Immature natural killer cell (primary cell): ENCODE results near the gene MYH10. TPM values are rescaled to one million over a fixed set of nuclear protein-coding genes. Genes with fewer than 3 reads are reported as not detected.
"Not testable (repeated sequence)": the region's sequence is repeated elsewhere in the genome, so short reads cannot be mapped to it uniquely, and the experiment has no call there.

Experiments
- DNase-seq, 3 donors: peaks; one replicate each; pipeline ENCODE4 v3.0.0; 2022; ENCODE audit warnings: mixed read lengths in 1 of 3
- H3K27ac Mint-ChIP-seq, 6 donors: one replicate each; pipeline ENCODE4 v1.8.0; 2020; ENCODE audit warnings: mixed read lengths in 6 of 6, mild to moderate bottlenecking in 5 of 6, inconsistent platforms in 4 of 6, moderate library complexity in 3 of 6
- H3K27me3 Mint-ChIP-seq, 3 donors: one replicate each; pipeline ENCODE4 v1.8.0; 2020 to 2021; ENCODE audit warnings: low read depth in 3 of 3, mild to moderate bottlenecking in 3 of 3, mixed read lengths in 3 of 3, moderate library complexity in 3 of 3, inconsistent platforms in 1 of 3
- H3K36me3 Mint-ChIP-seq, 3 donors: one replicate each; pipeline ENCODE4 v1.8.0; 2020; ENCODE audit warnings: mixed read lengths in 3 of 3, inconsistent platforms in 2 of 3, mild to moderate bottlenecking in 2 of 3
- H3K4me1 Mint-ChIP-seq, 2 donors: one replicate each; pipeline ENCODE4 v1.8.0; 2020; ENCODE audit warnings: inconsistent platforms in 2 of 2, mild to moderate bottlenecking in 2 of 2, mixed read lengths in 2 of 2, moderate library complexity in 1 of 2
- H3K4me3 Mint-ChIP-seq, 5 donors: one replicate each; pipeline ENCODE4 v1.8.0; 2020; ENCODE audit warnings: mild to moderate bottlenecking in 5 of 5, mixed read lengths in 5 of 5, inconsistent platforms in 3 of 5, moderate library complexity in 3 of 5
- H3K9me3 Mint-ChIP-seq, 6 donors: one replicate each; pipeline ENCODE4 v1.8.0; 2020; ENCODE audit warnings: mild to moderate bottlenecking in 6 of 6, mixed read lengths in 6 of 6, inconsistent platforms in 4 of 6, moderate library complexity in 3 of 6
- polyA plus RNA-seq, 3 donors: library from polyadenylated mRNA; unstranded; fragments of 300-500 nt; fragmentation: Illumina TruSeq; gene quantifications; one replicate each; pipeline ENCODE4 v1.2.3, GENCODE V29; 2021

The MYH10 gene
- polyA plus RNA-seq, 3 donors from 2014 or later = 0.38 to 2.6 TPM; not detected in 1

DNA sequence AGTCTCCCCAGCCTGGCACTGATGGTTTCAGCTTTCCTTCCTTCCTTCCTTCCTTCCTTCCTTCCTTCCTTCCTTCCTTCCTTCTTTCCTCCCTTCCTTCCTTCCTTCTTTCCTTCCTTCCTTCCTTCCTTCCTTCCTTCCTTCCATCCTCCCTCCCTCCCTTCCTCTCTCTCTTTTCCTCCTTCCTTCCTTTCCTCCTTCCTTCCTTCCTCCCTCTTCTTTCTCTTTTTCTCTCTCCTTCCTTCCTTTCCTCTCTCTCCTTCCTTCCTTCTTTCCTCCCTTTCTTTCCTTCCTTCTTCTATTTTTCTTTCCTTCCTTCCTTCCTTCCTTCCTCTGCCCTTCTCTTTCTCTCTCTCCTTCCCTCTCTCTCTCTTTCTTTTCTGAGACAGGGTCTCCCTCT lies 30.2 kb upstream of the MYH10 start:
- H3K27me3 Mint-ChIP-seq = peaks cover 0 to 10% (median 7%) of the 10 kb centered on the region in 3 donors
- DNase-seq, H3K9me3 Mint-ChIP-seq, H3K27ac Mint-ChIP-seq, H3K4me3 Mint-ChIP-seq, H3K36me3 Mint-ChIP-seq: not testable (repeated sequence)
- peaks cover 6 to 10% of the 10 kb centered on the region in 2 donors for H3K4me1 Mint-ChIP-seq

DNA sequence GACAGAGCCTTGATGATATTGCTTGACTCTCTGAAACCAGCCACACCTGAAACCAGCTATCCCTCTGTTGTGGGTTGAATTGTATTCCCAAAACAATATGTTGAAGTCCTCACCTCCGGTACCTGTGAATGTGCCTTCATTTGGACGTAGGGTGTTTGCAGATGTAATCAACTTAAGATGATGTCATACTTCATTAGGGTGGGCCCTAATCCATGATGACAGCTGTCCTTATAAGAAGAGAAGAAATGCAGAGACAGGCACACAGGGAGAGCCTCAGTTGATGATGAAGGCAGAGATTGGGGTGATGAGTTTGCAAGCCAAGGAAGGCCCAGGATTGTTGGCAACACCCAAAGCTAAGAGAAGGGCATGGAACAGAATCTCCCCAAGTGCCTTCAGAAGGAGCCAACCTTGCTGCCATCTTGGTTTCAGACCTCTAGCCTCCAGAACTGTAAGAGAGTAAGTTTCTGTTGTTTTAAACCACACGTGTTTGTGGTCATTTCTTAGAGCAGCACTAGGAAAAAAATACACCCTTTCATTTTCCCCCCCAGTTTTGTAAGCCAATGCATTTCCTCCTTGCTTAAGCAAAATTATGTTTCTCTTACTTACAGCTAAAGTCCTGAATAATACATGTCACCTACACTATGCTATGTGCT lies 29.4 kb upstream of the MYH10 start:
- H3K27ac Mint-ChIP-seq = no peak overlapping the region
- H3K4me1 Mint-ChIP-seq = peaks cover 6 to 10% of the 10 kb centered on the region in 2 donors
- no peak overlapping the region for H3K4me3 Mint-ChIP-seq
- no peak for DNase-seq
- H3K27me3 Mint-ChIP-seq = peaks cover 0 to 10% (median 3%) of the 10 kb centered on the region in 3 donors
- peaks cover 0 to 5% (median 0%) of the 10 kb centered on the region in 6 donors for H3K9me3 Mint-ChIP-seq
- no peaks in the 10 kb centered on the region for H3K36me3 Mint-ChIP-seq

GRCh38 chr17:8658810-8659209 lies 28.3 kb upstream of the MYH10 start:
- H3K27ac Mint-ChIP-seq = no peak overlapping the region
- DNase-seq = no peak
- H3K4me1 Mint-ChIP-seq = peaks cover 6 to 10% of the 10 kb centered on the region in 2 donors
- peaks cover 0 to 12% (median 3%) of the 10 kb centered on the region in 3 donors for H3K27me3 Mint-ChIP-seq
- H3K36me3 Mint-ChIP-seq = no peaks in the 10 kb centered on the region
- no peak overlapping the region for H3K4me3 Mint-ChIP-seq
- H3K9me3 Mint-ChIP-seq = peaks cover 0 to 5% (median 0%) of the 10 kb centered on the region in 6 donors

DNA sequence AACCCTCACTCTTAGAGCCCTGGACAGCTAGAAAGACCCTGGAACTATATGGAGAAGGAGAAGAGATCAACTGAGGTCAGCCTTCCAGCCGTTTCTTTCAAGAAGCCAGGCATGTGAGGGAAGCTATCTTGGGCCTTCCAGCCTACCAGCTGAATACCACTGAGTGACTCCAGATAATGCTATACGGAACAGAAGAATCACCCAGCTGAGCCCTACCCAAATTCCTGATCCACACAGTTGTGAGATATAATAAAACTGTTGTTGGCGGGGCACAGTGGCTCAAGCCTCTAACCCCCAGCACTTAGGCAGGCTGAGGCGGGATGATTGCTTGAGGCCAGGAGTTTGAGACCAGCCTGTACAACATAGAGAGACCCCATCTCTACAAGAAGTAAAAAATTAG lies 26.2 kb upstream of the MYH10 start:
- H3K4me1 Mint-ChIP-seq = peaks cover 6 to 10% of the 10 kb centered on the region in 2 donors
- no peaks in the 10 kb centered on the region for H3K36me3 Mint-ChIP-seq
- no peak for DNase-seq
- H3K27ac Mint-ChIP-seq = no peak overlapping the region
- H3K27me3 Mint-ChIP-seq = peaks cover 3 to 12% (median 3%) of the 10 kb centered on the region in 3 donors
- peaks cover 0 to 5% (median 0%) of the 10 kb centered on the region in 6 donors for H3K9me3 Mint-ChIP-seq
- H3K4me3 Mint-ChIP-seq = no peak overlapping the region

DNA sequence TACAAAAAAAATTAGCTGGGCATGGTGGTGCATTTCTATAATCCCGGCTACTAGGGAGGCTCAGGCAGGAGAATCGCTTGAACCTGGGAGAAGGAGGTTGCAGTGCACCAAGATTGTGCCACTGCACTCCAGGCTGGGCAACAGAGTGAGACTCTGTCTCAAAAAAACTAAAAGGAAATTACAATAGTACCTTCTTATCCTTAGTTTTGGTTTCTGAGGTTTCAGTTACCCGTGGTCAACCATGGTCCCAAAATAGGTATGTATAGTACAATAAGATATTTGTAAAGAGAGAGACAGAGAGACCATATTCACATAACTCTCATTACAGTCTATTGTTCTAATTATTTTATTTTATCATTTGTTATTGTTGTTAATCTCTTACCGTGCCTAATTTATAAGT lies 24.3 kb upstream of the MYH10 start:
- Mint-ChIP-seq H3K4me3 (no peak overlapping the region), H3K4me1 (peaks cover 1 to 4% of the 10 kb centered on the region in 2 donors), H3K36me3 (no peaks in the 10 kb centered on the region), H3K27ac (no peak overlapping the region), H3K27me3 (peaks cover 3 to 16% (median 3%) of the 10 kb centered on the region in 3 donors), H3K9me3 (peaks cover 0 to 5% (median 0%) of the 10 kb centered on the region in 6 donors)
- no peak for DNase-seq

DNA sequence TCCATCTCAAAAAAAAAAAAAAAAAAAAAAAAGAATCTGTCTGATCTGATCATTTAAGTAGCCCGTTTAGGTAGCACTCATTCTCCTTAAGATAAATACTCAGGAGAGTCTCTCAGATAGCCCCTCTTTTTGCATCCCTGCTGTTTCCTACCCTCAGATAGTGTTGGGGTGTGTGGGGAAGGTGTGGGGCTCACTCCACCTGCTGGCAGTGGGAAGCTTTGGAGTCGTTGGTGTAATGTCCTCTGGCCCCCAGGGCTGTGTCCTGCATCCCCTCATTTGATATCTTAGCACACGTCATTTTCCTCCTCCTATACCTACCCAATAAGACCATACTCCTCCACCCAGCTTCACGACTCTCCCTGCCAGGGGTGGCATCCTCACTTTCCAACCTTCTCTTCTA lies 20.5 kb upstream of the MYH10 start:
- H3K9me3 Mint-ChIP-seq = no peaks in the 10 kb centered on the region
- no peak for DNase-seq
- no peaks in the 10 kb centered on the region for H3K4me1 Mint-ChIP-seq
- no peaks in the 10 kb centered on the region for H3K36me3 Mint-ChIP-seq
- H3K4me3 Mint-ChIP-seq = no peak overlapping the region
- no peak overlapping the region for H3K27ac Mint-ChIP-seq
- peaks cover 0 to 15% (median 4%) of the 10 kb centered on the region in 3 donors for H3K27me3 Mint-ChIP-seq

DNA sequence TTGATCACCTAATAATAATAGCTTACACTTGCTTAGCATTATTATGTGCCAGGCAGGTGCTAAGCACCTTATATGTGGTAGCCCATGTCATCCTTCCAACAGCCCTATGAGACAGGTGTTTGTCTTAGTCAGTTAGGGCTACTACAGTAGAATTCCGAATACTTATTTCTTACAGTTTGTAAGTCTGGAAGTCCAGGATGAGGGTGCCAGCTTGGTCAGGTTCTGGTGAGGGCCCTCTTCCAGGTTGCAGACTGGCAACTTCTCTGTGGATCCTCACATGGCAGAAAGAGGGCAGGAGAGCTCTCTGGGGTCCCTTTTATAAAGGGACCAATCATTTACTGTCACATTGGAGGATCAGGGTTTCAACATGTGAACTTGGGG lies 19.6 kb upstream of the MYH10 start:
- Mint-ChIP-seq H3K27ac (no peak overlapping the region), H3K27me3 (peaks cover 0 to 19% (median 4%) of the 10 kb centered on the region in 3 donors), H3K9me3 (no peaks in the 10 kb centered on the region)

DNA sequence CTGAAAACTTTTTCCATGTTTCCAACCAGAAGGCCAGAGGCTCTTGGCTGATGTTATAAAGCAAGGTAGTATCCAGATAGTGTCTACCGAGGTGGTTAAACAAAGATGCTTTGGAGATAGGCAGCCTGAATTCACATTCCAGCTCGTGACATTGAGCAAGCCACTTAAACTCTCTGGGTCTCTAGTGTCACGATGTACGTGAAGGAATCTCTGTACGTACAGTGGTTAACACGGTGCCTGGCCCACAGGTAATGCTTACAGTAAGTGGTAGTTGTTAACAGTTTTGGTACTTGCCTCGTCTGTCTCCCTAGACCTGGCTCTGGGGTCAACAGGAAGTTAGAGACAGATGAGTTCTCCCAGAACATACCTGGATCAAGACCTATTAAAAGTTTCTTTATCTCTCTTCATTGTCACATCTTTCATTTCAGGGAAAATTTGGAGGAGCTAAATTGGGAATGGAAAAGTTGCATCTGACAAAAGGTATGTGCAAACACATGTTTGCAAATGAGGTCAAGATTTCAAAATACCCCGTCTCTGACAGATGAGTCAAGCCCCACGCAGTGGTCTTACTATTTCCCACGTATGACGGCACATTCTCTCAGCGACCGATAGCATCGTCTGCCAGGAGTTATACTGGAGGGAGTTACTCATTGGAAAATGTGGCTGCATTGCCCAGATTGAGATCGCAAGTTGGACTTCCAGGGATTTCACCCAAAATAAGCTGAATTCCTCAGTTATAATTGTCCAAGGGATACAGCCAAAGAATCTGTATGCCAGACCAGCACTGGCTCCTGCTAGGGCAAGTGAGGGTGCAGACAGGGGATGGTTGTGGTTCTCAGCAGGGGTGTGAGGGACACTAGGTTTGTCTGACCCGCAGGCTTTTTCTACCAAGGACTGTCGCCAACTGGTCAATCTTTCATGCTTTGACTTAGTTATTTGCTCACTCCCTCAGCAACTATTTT lies 18.9 kb upstream of the MYH10 start:
- peaks cover 0 to 23% (median 4%) of the 10 kb centered on the region in 3 donors for H3K27me3 Mint-ChIP-seq
- H3K4me1 Mint-ChIP-seq = no peaks in the 10 kb centered on the region
- no peaks in the 10 kb centered on the region for H3K9me3 Mint-ChIP-seq
- no peak overlapping the region for H3K27ac Mint-ChIP-seq
- H3K4me3 Mint-ChIP-seq = no peak overlapping the region
- H3K36me3 Mint-ChIP-seq = no peaks in the 10 kb centered on the region
- DNase-seq = no peak

More for the DNA sequence above, 19.6 kb upstream of the MYH10 start:
- Mint-ChIP-seq H3K36me3 (no peaks in the 10 kb centered on the region), H3K4me1 (no peaks in the 10 kb centered on the region), H3K4me3 (no peak overlapping the region)
- no peak for DNase-seq

DNA sequence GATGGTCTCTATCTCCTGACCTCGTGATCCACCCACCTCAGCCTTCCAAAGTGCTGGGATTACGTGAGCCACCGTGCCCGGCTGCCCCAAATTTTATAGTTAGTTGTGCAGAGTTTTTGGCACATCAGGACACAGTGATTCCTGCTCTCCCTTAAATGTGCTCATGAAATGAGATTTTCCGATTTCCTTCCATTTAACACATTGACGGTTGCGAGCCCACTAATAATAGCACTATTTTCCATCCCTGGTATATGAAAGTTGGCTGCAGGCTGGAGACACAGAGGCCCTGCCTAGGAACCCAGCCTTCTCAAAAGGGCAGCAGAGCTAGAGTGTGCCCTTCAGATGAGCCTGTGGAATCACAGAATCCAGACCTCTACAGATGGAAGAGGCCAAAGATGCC lies 17.4 kb upstream of the MYH10 start:
- no peak overlapping the region for H3K27ac Mint-ChIP-seq
- H3K27me3 Mint-ChIP-seq = peaks cover 0 to 19% (median 6%) of the 10 kb centered on the region in 3 donors
- no peaks in the 10 kb centered on the region for H3K36me3 Mint-ChIP-seq
- DNase-seq = no peak
- no peaks in the 10 kb centered on the region for H3K4me1 Mint-ChIP-seq
- no peak overlapping the region for H3K4me3 Mint-ChIP-seq
- no peaks in the 10 kb centered on the region for H3K9me3 Mint-ChIP-seq

- Mint-ChIP-seq H3K4me1 (no peaks in the 10 kb centered on the region), H3K4me3 (no peak overlapping the region), H3K9me3 (no peaks in the 10 kb centered on the region), H3K36me3 (no peaks in the 10 kb centered on the region), H3K27ac (no peak overlapping the region), H3K27me3 (peaks cover 0 to 19% (median 5%) of the 10 kb centered on the region in 3 donors)
- no peak for DNase-seq
These were observed 16.7 kb upstream of the MYH10 start for GRCh38 chr17:8647202-8647601.

GRCh38 chr17:8644507-8644902 lies 14.0 kb upstream of the MYH10 start:
- peaks cover 2 to 17% (median 3%) of the 10 kb centered on the region in 3 donors for H3K27me3 Mint-ChIP-seq
- no peak overlapping the region for H3K4me3 Mint-ChIP-seq
- no peak for DNase-seq
- H3K4me1 Mint-ChIP-seq = no peaks in the 10 kb centered on the region
- H3K27ac Mint-ChIP-seq = no peak overlapping the region
- no peaks in the 10 kb centered on the region for H3K9me3 Mint-ChIP-seq
- no peaks in the 10 kb centered on the region for H3K36me3 Mint-ChIP-seq

- Mint-ChIP-seq H3K27ac (no peak overlapping the region), H3K9me3 (no peaks in the 10 kb centered on the region), H3K36me3 (no peaks in the 10 kb centered on the region), H3K27me3 (peaks cover 2 to 17% (median 3%) of the 10 kb centered on the region in 3 donors), H3K4me1 (no peaks in the 10 kb centered on the region), H3K4me3 (no peak overlapping the region)
- DNase-seq = no peak
These were observed 13.5 kb upstream of the MYH10 start for GRCh38 chr17:8643855-8644506.

DNA sequence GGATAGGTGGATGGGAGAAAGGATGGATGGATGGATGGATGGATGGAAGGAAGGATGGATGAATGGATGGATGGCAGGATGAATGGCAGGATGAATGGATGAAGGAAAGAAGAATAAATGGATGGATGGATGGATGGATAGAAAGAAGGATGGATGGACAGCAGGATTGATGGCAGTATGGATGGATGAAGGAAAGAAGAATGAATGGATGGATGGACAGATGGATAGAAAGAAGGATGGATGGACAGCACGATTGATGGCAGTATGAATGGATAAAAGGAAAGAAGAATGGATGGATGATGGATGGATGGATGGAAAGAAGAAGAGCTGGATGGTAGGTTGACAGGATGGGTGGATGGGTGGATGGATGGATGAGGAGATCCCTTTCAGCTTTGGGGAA lies 9.2 kb upstream of the MYH10 start:
- no peak for DNase-seq
- Mint-ChIP-seq H3K27ac (no peak overlapping the region), H3K9me3 (no peaks in the 10 kb centered on the region), H3K36me3 (no peaks in the 10 kb centered on the region), H3K4me3 (no peak overlapping the region), H3K27me3 (peaks cover 2 to 6% (median 2%) of the 10 kb centered on the region in 3 donors), H3K4me1 (no peaks in the 10 kb centered on the region)

GRCh38 chr17:8632061-8632460 lies 1.5 kb upstream of the MYH10 start:
- Mint-ChIP-seq H3K9me3 (peaks cover 0 to 4% (median 0%) of the 10 kb centered on the region in 6 donors), H3K27me3 (peaks cover 12 to 44% (median 24%) of the 10 kb centered on the region in 3 donors), H3K27ac (no peak overlapping the region), H3K4me1 (peaks cover 11 to 16% of the 10 kb centered on the region in 2 donors), H3K4me3 (peak overlapping the region in 4 of 5 donors; percentile 12 to 61 (median 42)), H3K36me3 (no peaks in the 10 kb centered on the region)
- no peak for DNase-seq
